GM23248 (cell line): Measurements from ENCODE around the gene CD1E.

Experiments used
- EZH2 ChIP-seq: fragments of 200-600 bp; sonication (generic); IDR thresholded peaks from 2 replicates; pipeline ENCODE4 v1.6.1; 2018; ENCODE audit warnings: antibody characterized with exemption, mild to moderate bottlenecking; ENCODE audit not compliant: insufficient read depth, poor library complexity, severe bottlenecking
- EZH2phosphoT487 ChIP-seq: fragments of 200-600 bp; sonication (generic); IDR thresholded peaks from 2 replicates; pipeline ENCODE4 v1.6.1; 2018; ENCODE audit warnings: antibody characterized with exemption, moderate library complexity, mild to moderate bottlenecking, low read depth; ENCODE audit not compliant: insufficient read depth

GRCh38 chr1:158396646-158397045, 43.0 kb downstream of the CD1E start:
- TF ChIP-seq EZH2 (no peak), EZH2phosphoT487 (no peak)
